Measurements from ENCODE around the gene CEP250. TPM values are rescaled to one million over a fixed set of nuclear protein-coding genes. Genes with fewer than 3 reads are reported as not detected.
"Not testable (repeated sequence)": the region's sequence is repeated elsewhere in the genome, so short reads cannot be mapped to it uniquely, and the experiment has no call there.

Gene CEP250
- total RNA-seq, 1 experiment from 2014 or later: 42.3 TPM

GRCh38 chr20:35552914-35553313, 97.5 kb downstream of the CEP250 start:
- Histone ChIP-seq H3K27me3 (ENCODE audit: insufficient read depth, low read length) (no peaks in the 10 kb centered on the region), H3K9me2 (ENCODE audit: insufficient read depth) (no peaks in the 10 kb centered on the region), H3K9ac (ENCODE audit: low read length) (no peak overlapping the region), H3K9me3 (ENCODE audit: control insufficient read depth in 1 of 2, insufficient read depth in 1 of 2, low read depth in 1 of 2, low read length in 2 of 2) (no peaks in the 10 kb centered on the region), H3K27ac (ENCODE audit: low read depth, low read length) (no peak overlapping the region), H3K79me2 (ENCODE audit: insufficient read depth, low read length) (no peaks in the 10 kb centered on the region), H4K20me1 (ENCODE audit: insufficient read depth) (no peaks in the 10 kb centered on the region), H2AFZ (ENCODE audit: low read depth, low read length, poor library complexity, severe bottlenecking) (no peak overlapping the region), H3K4me3 (replicated peaks in 1 of 2; ENCODE audit: low read depth in 1 of 2, low read length in 2 of 2) (no peak overlapping the region), H3K4me1 (ENCODE audit: control insufficient read depth in 1 of 2, insufficient read depth in 2 of 2, low read length in 2 of 2) (no peaks in the 10 kb centered on the region), H3K36me3 (ENCODE audit: control insufficient read depth in 1 of 2, insufficient read depth in 2 of 2, low read length in 2 of 2) (peaks cover 50 to 53% of the 10 kb centered on the region in 2 experiments; a peak in 3 of 4 replicates), H3K4me2 (ENCODE audit: low read length) (no peak overlapping the region)
- ChIA-PET RAD21 (ENCODE audit: low non-redundant PET in 1 of 2, low total read pairs in 2 of 2, uncharacterized antibody in 2 of 2, unreplicated experiment in 2 of 2) (no interaction called here), CTCF (no interaction called here), POLR2A (interaction anchor here (0.9 kb wide), 1 partner anchor 11 kb away, joined by 3 read pairs; the partner anchor contains the start of gene ERGIC3)
- DNase-seq (ENCODE audit: low read depth, low spot score) (no peak), ATAC-seq (no peak)
- no peak for TF ChIP-seq YY1 (IDR thresholded peaks at IDR 0.05; ENCODE audit: extremely low read depth, insufficient replicate concordance, low read depth, low read length)
- no peak for TF ChIP-seq SRF (IDR thresholded peaks at IDR 0.05; ENCODE audit: low read depth)
- TF ChIP-seq ELF1 (IDR thresholded peaks at IDR 0.05; ENCODE audit: borderline replicate concordance, low read depth): no peak
- TF ChIP-seq ATF3 (IDR thresholded peaks at IDR 0.05): no peak
- no peak for TF ChIP-seq ZBTB33 (IDR thresholded peaks at IDR 0.05; ENCODE audit: extremely low read depth, insufficient replicate concordance, low read length)
- no peak for TF ChIP-seq SP1 (IDR thresholded peaks at IDR 0.05; ENCODE audit: low read depth)
- TF ChIP-seq RAD21 (IDR thresholded peaks at IDR 0.05; ENCODE audit: low read depth): no peak
- TF ChIP-seq REST (IDR thresholded peaks at IDR 0.05; ENCODE audit: low read depth): no peak
- TF ChIP-seq POLR2A (IDR thresholded peaks at IDR 0.05; ENCODE audit: borderline replicate concordance, extremely low read depth, insufficient read depth, insufficient read length): no peak
- no peak for TF ChIP-seq ZNF274 (IDR thresholded peaks at IDR 0.05; ENCODE audit: low read depth, low read length)
- TF ChIP-seq ZFX (IDR thresholded peaks at IDR 0.05): no peak
- TF ChIP-seq CTCF (IDR thresholded peaks at IDR 0.05 in 2 of 3, conservative IDR thresholded peaks at IDR 0.05 in 1 of 3; ENCODE audit: borderline replicate concordance in 1 of 3, insufficient read depth in 1 of 3, low read depth in 2 of 3, low read length in 2 of 3): no peak
- no peak for TF ChIP-seq EGR1 (IDR thresholded peaks at IDR 0.05; ENCODE audit: low read depth)
- no peak for TF ChIP-seq CEBPB (IDR thresholded peaks at IDR 0.05; ENCODE audit: low read depth)
- BruUV-seq (replicated peaks): no TSS peak
- intact Hi-C loops (cut with micrococcal nuclease): no loop called here

GRCh38 chr20:35555461-35555860, 100.1 kb downstream of the CEP250 start:
- H3K4me2 ChIP-seq (ENCODE audit: low read length); H4K20me1 ChIP-seq (ENCODE audit: insufficient read depth); BruUV-seq (replicated peaks); H3K9me2 ChIP-seq (ENCODE audit: insufficient read depth); H3K9ac ChIP-seq (ENCODE audit: low read length); ATAC-seq; DNase-seq (ENCODE audit: low read depth, low spot score); H3K4me3 ChIP-seq (replicated peaks in 1 of 2; ENCODE audit: low read depth in 1 of 2, low read length in 2 of 2); H3K4me1 ChIP-seq (ENCODE audit: control insufficient read depth in 1 of 2, insufficient read depth in 2 of 2, low read length in 2 of 2); CTCF ChIA-PET; RAD21 ChIA-PET (ENCODE audit: low non-redundant PET in 1 of 2, low total read pairs in 2 of 2, uncharacterized antibody in 2 of 2, unreplicated experiment in 2 of 2); POLR2A ChIA-PET; H3K9me3 ChIP-seq (ENCODE audit: control insufficient read depth in 1 of 2, insufficient read depth in 1 of 2, low read depth in 1 of 2, low read length in 2 of 2); H2AFZ ChIP-seq (ENCODE audit: low read depth, low read length, poor library complexity, severe bottlenecking); intact Hi-C loops (cut with micrococcal nuclease); H3K27me3 ChIP-seq (ENCODE audit: insufficient read depth, low read length); H3K27ac ChIP-seq (ENCODE audit: low read depth, low read length); H3K79me2 ChIP-seq (ENCODE audit: insufficient read depth, low read length): not testable (repeated sequence)
- H3K36me3 ChIP-seq (ENCODE audit: control insufficient read depth in 1 of 2, insufficient read depth in 2 of 2, low read length in 2 of 2): peaks cover 39 to 43% of the 10 kb centered on the region in 2 experiments; a peak in 3 of 4 replicates

Data from HCT116 (cell line).